Fibroblast of skin of back (primary cell): Measurements from ENCODE around the gene NEIL1.

ENCODE experiments used
- DNase-seq: peaks from one replicate; pipeline ENCODE4 v3.0.0-alpha.2; 2013

The NEIL1 gene

DNA sequence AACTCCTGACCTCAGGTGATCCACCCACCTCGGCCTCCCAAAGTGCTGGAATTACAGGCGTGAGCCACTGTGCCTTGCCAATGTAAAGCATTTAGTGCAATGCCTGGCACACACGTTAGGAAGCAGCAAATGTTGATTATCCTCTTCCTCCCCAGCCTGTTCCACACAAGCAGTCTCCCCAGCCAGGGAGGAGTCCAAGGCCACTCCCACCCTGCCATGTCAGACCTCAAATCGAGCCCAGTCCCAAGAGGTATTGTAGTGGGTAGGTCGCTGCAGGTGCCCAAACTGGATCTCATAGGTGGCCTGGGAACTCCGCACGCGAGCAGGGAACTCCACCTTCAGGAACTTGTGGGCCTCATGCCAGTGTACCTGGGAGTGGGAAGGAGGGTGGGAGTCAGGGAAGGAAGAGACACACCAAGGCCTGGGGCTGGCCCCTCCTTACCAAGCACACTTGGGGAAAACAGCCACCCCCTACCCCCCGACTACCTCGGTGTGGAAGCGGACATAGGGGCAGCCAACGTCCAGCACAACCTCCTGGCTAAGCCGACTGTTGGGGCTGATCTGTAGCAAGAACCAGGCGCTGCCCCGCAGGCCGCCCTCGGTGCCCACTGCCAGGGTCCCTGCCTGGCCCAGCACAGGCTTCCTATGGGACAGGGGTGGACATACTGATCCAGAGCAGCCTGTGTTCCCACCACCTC is 11.3 kb downstream of the NEIL1 start:
- no peak for DNase-seq

DNA sequence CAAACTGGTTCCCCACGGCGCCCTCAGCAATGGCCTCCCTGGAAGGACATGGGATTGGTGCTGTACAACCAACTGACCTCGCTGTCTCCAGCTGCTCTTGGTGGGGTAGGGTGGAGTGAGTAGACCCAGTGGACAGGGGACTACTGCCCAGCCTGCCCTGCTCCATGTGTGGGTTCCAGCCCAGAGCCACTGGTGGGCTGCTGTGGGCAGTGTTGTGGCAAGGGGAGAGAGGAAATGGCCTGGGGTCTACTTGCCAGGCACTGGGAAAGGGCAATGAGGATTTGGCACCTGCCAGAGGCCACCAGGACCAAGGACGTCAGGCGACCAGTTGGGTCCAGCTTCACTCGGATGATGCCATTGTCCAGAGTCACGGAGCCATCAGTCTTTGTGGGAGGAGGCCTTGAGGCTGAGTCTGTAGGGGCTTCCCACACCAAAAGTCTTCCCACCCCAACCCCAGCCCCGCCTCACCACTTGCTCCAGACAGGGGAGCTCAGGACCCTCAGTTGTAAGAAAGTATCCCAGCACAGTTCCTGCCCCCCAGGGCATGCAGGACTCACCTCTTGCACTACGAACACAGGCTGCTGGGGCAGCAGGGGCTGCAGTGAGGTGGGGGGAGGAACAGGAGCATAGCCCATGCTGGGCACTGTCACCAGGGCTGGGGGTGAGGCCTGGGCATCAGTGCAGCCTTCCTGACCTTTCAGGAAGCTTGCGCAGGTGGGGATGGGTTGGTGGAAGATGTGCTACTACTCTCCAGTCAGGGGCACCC is 12.1 kb downstream of the NEIL1 start:
- DNase-seq, result no peak

DNA sequence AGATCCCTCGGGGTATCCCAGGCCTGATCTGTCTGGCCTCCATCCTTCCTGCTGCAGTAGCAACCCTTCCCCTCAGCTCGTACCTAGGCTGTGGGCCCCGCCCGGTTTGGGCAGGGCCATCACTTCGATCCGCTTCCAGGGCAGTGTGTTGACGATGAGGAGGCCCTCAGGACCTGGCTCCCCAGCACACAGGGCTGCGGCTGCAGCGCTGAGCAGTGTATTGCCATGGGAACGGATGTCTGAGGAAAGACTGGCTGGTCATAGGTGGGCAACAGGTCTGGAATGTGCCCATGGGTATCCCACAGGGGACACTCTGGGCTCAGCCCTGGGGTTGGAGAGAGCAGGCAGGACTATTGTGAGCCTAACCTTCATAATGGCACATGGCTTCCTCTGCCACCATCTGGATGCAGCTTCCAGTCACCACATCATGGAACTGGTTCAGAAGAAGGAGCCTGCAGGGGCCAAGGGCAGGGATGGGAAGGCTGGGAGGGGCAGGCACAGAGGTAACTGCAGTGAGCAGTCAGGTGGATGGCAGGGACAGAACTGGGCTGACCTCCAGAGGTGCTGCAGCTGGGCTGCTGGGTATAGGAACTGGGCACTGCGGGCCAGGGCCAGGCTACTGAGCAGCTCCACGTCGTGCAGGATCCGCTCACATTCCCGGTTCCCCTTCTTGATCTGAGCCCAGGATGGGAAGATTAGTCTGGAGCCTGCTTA is 12.9 kb downstream of the NEIL1 start:
- DNase-seq, result no peak

DNA sequence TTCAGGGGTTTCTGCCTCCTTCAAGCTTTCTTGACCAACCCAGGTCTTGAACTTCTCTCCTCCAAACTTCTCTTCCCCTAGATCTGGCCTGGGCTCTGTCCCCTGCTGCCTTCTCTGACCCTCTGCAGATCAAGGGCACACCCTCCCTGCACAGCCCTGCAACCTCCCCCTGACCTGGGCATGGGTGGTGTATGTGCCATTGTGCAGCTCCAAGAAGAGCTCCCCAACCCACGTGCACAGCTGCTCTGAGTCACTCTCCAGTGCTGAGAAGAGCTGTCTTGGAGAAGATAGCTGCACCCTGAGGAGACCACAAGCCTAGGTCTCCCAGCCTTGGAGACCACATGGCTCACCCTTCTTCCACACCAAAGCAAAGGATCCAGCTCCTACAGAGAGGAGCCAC is 13.6 kb downstream of the NEIL1 start:
- DNase-seq, result no peak

DNA sequence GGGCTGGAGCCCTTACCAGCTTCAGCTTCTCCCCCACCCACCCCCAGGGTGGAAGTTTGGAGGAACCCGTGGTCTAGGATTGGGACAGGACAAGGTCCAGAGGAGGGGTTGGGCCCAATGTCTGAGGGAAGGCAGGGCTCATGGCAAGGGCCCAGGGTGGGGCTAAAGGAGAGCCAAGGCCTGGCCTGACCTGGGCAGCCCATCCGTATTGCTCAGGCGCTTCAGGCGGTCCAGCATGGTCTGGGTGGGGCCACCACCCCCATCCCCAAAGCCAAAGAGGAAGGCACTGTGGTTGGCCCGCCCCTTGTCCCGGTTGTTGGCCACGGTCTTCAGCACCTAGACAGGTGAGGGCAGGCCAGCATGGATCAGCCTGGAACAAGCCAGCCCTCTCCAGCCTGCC is 14.0 kb downstream of the NEIL1 start:
- no peak for DNase-seq

DNA sequence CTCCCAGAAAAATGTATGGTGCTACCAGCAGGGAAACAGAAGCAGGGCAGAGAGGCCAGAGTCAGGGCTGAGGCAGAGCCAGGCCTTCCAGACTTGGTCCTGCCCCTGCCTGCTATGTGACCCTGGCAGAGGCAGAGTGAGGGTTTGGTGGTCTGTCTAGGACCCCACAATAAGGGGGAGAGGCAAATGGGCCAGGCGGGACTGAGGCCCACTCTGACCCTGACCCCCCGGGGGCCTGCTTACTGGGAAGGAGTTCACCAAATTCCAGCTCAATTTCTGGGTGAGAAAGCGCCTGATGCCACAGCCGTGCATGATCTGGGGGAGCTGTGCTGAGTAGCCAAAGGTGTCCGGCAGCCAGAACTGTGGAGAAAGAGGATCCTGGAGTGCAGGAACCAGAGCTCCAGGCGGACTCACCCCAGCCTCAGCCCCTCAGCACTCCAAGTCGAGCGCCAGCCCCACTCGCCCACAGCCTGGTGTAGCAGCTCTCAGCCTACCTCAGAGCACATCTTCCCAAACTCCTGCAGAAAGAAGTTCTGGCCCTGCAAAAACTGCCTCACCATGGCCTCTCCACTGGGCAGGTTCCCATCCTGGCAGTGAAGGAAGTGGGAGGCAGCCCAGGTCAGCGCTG is 14.6 kb downstream of the NEIL1 start:
- DNase-seq, result no peak

DNA sequence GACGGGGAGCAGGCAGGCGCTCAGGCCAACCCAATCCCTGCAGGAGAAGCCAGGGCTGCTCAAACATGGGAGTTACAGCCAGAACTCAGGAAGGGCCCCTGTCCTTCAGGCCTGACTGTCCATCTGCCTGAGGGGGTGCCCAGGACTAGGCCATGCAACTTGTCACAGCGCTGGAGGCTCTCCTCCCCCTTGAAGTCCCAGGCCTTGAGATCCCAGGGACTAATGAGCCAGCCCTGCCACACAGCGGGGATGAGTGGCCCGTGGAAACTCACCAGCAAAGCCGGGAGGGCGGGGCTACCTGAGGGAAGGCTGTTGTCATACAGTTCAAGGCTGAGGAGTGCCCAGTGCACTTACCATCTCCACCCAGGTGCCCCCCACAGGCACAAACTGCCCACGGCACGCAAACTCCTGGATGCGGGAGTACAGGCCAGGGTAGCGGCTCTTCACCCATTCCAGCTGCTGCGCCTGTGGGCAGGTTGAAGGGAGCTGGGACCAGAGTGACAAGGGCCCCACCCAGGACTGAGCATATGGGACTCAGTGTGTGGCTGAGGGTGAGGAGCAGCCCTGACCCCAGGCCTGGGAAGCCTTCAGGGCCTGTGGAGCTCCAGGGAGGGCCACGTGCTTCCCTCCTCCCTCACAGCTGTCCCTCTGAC is 15.3 kb downstream of the NEIL1 start:
- DNase-seq, result no peak

DNA sequence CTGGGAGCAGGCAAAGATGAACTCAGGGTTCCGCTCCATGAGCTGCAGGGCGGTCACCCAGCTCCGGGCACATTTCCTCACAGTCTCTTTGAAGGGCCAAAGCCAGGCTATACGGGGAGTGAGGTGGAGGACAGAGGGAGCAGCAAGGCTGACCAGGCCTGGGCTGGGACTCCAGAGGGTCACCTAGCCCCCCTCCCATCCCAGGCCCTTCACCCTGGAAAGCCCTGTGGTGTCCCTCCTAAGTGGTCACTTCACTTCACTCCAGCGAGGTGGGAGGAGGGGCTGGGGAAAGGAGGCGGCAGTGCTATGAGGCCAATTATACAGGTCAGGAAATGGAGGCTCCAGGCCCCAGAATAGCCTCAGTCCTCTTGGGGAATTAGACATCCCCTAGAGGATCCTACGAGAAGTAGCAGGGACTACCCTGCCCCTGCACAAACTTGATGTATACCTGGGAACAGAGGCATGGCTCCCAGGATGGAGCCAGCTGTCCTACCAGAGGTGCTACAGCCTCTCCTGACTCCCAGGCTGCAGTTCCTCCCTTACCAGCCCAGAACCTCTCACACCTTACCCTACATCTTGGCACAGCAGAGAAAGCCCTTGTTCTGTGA is 15.9 kb downstream of the NEIL1 start:
- DNase-seq, result no peak

DNA sequence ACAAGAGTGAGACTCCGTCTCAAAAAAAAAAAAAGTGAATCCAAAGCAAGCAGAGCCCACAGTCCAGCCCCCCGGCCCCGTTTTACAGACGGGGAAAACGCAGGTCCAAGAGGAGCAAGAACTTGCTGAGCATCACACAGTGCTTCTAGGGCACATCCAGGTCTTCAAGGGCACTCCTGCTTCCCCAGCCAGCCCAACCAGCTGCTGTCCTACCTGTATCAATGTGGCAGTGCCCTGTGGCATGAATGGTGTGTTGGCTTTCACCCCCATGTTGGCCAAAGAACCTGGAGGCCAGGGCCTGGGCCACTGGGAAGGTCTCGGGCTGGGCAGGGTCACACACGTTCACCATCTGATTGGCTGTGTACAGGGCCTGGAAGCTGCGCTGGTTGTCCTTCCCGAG is 16.9 kb downstream of the NEIL1 start:
- no peak for DNase-seq

DNA sequence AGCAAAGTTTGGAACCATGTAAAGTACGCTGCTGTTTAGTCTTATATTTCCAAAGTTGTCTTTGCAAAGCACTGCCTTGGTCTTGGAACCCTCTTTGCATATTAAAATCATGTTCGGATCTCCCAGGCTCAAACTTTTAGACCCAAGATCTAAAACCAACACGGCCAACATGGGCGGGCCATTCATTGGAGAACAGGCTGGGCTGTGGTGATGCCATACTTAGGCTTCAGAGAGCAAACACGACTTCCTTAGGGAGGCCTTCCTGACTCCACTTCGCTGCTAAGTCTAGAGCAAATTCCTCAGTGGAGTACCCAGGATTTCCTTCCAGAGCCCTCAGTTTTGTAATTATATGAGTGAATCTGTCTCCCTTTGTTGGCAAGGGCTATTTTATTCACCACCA is 18.0 kb downstream of the NEIL1 start:
- no peak for DNase-seq

DNA sequence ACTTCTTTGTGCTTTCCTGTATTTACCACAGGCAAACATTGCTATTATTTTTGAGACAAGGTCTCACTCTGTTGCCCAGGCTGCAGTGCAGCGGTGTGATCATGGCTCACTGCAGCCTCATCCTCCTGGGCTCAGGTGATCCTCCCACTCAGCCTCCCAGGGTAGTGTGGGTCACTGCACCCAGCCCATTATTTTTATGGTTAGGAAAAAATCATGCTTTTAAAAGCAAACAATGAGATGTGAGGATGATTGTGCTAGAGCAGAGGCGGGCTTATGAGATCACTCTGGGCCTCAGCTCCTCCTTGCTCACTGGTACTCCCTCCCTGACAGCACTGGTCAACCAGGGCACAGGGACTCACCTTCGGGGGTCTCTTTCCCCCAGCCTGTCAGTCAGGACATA is 19.3 kb downstream of the NEIL1 start:
- no peak for DNase-seq

DNA sequence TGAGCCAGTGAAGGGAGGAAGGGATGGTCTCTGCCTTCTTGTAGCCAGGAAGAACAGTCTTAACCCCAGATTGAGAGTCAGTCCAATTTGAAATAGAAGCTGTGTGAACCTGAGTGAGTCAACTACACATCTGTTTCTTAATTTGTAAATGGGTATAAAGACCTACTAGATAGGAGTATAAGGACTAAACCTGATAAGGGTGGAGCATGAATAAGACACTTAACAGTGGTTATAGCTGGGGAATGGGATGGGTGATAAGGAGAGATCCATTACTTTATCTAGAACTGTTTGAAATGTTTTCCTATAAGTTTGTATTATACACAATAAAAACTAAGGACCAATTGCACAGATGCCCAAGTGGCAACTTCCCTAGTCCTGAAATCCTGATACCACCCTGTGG is 20.2 kb downstream of the NEIL1 start:
- DNase-seq, result no peak

DNA sequence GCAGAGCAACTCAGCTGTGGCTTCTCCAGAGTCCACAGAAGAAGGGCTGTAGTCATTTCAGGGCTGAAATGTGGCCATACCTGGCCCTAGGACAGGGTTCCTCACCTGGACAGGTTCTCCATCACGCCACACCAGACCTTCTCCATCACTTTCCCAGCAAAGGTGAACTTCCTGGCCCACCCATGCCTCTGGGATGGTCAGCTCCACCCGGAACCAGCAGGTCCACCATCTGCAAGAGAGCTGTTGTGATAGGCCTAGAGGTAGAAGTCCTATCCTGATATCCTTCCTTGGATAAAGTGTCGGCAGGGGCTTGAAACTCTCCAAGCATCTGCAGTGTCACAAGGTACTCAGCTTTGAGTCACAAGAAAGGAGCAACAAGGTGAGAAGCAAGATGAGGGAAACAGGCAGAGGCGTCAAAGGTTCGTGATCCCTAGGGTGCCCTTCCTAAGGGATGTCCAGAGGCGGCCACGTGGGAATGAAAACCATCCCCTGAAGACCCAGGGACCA is 20.6 kb downstream of the NEIL1 start:
- no peak for DNase-seq

DNA sequence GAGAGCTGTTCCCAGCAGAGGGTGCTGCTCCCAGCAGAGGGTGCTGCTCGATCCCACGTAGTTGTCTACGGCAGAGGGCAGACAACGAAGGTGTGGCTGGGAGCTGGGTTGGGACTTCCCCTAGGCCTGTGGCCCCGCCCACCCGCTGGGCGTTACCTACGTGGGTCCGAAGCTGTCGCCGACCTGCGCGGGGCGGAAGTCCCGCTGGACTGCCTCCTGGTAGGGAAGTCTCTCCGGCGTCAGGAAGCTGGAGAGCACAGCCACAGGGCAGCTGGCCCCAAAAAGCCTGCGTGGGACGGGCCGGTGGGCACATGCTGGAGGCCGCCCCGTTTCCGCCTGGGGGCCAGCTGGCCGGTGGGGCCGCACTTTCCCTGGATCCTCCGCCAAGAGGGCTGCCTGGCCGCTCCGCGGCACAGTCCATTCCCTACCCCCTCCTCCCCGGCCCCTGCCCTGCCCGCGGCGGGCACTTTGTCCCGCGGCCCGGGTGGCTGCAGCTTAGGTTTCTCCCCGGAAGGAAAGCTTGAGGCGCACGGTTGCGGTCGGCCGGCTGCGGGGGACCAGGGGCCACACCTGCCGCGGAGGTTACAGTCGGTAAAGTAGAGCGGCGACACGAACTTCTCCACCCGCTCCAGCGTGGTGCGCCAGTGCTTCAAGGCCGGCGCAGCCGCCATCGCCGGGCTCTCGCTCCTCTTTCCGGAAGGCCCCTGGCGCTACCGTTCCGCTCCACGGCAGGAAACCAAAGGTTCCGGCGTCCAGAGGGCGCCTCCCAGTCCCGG is 21.3 kb downstream of the NEIL1 start, which contains the start of gene MAN2C1:
Gene MAN2C1, minus strand, starts transcription at position 695 of the 776 bp plus-strand sequence. Its CDS starts 24 bp downstream, at position 671.
- peak; percentile 96 for DNase-seq

DNA sequence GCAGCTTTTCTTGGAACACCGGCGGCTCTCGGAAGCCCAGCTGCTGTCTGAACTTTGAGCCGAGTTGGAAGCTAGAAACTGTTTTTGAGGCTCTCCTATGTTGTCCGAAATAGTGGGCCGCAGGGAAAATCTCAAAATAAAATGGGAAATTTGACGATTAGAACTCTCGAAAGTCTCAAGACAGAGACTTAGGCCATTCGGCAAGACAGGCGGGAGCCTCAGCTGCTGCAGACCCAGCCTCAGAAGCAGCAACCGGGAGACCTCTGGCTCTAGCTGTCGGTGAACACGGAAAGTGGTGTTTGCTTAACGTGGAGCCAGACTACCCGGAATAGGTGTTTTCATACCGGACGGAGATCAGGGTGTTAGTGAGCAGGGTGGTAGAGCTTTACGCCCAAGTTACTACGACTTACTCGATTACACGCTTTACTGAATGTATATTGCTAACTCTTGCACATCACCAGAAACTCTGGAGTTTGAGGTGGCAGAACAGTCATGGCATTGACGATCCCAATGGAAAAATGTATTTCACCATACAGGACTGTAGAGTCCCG is 21.9 kb downstream of the NEIL1 start:
- no peak for DNase-seq

DNA sequence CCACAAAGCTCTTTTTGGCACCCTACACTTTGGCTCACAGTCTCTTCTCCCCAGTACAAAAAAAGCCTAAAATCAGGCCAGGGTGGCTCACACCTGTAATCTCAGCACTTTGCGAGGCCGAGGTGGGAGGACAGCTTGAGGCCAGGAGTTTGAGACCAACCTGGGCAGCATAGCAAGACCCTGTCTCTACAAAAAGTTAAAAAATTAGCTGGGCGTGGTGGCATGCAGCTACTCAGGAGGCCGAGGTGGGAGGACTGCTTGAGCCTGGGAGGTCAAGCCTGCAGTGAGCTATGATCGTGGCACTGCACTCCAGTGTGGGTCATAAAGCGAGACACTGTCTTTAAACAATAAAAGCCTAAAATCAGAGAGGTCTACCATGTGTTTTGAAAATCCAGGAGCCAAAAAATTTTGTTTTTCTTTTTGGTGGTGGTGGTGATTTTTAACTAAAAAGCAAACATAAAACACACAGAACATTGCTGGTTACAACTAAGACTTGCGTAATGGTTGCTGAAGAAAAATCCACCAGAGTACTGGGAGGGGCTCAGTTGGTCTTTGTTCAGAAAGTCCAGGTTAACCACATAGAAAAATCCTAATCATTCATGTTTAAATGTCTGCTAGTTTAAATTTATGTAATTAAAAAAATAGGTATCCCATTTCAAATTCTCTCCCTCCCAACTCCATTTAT is 23.2 kb downstream of the NEIL1 start:
- DNase-seq, result no peak

DNA sequence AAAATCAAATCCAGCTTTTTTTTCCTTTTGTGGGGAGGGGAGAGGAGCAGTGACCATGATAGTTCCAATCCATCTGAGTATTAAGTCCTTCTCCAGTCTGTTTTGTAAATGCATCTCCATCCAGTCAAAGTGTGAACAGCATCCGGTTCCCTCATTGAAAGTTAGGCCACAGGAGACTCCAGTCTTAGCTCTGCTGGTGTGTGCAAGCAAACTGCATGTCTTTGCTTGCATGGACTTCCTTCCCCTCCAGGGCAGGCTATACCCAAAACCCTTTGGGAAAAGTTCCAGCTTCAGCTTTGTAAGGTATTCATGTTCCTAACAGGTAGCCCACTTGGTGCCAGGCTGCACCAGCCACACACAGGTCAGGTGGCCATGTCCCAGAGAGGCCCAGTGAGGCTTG is 24.6 kb downstream of the NEIL1 start:
- no peak for DNase-seq

DNA sequence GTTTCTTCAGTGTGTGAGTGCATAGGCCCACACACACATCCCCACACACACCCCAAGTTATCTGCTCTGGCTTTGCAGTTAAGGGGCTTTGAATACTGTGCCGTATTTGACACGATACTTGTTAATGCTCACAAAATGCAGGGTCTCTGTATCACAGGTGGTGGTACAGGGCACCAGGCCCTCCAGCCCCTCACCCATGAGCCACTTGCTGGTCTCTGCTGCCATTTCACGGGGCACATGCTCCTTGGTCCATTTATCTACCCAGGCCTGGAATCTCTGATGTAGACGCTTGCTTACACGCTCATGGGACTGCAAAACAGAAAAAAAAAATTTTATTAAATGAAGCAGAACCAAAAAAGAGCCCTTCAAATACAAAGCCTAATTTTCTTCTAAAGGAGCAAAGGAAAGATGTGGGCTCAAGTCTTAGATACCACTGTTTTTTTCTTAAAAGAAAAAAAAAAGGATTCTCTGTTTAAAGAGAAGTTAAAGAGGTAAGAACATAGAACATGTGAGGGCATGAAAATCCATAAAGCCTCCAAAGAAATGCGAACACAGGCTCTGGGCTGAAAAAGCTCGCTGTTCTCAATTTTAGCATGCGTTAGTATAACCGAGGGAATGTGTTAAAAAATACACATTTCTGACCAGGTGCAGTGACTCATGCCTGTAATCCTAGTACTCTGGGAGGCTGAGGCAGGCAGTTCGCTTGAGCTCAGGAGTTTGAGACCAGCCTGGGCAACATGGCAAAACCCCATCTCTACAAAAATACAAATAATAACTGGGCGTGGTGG is 25.3 kb downstream of the NEIL1 start:
- DNase-seq, result no peak

DNA sequence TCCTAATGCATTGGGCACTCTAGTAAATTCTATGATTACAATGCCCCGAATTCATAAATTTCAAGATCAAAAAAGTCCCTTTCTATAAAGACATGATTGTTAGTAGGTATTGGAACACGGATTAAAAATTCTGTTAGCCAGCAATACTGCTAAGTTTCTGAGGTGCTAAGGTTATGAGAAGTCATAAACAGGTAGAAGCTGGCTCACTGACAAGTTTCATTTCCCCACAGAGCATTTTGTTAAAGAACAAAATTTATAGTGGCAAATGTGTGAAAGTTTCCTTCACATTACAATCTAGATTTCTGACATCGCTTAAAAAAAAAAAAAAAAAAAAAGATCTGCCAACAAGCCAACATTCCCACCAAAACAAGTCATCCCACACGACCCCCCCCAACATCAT is 33.9 kb downstream of the NEIL1 start:
- no peak for DNase-seq
